NCI-H510A (cell line): ENCODE measurements around the gene MYO19.
"Not testable (repeated sequence)": the region's sequence is repeated elsewhere in the genome, so short reads cannot be mapped to it uniquely, and the experiment has no call there.

ENCODE experiments used
- DNase-seq: peaks from one replicate; lab custom pipeline; 2025; lab: John Stamatoyannopoulos, UW

Gene MYO19

DNA sequence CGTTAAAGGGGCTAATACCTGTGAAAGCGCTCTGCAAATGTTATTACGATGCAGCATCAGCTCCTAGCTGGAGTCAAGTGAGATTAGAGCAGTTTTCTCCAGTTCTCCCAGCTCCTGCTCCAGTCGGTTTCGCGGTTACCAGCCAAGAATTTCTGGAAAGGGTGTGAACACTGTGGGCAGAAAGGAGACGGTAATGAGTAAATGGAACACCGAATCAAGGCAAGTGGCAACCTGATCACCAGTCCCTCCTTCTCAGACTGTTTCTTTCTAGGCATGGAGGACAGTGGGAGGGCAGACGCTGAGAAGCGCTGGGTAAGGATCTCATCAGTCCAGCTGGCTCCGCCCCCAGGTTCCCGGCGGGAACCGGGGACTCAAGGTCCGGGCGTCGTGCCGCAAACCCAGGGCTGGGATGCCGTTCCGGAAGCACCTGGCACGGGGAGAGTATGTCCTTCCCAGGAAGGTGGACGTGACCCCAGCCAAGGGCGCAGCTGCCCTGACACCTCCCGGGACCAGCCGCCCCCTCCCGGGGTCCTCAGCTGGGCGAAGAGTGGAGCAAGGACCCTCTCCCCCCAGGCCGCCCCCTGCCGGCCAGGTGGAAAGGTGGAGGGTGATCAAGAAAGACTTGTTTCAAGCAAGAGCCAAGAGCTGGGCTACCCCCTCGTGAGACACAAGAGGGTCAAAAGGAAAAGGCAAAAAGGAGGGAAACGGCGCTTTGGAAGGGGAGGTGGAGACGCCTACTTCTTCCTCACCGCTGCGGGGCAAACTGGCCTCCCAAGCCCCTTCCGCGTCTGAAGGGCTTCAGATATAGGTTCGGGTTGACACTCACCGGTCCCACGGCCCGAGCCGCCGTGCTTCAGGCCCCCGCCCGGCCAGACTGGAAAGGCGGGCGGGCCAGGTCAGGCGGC lies 481 bp downstream of the MYO19 start:
- DNase-seq: peak; percentile 83

DNA sequence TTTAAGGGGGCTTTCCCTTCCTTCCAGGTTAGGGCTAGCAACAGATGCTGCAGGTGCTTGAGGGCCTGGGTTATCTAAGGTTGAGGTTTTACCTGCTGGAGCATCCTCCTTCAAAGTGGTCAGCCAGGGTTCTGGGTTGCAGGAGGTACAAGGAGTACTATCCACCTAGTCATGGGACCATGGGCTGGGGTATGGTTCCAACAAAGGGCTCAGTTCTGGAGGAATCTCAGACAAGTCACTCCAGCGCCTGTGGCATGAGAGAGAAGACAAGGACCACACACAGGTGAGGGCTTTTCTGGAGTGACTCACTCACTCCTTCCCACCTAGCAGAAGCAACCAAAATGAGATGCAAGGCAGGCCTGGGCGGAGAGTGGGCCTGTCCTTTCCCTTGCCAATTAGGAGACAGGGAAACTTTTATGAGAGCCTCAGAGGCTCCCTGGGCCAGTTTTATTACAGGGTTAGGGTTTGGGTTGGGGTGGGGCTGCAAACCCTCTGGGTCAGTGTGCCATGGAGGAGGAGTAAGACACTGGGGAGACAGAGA lies 2.2 kb downstream of the MYO19 start:
- DNase-seq: no peak

DNA sequence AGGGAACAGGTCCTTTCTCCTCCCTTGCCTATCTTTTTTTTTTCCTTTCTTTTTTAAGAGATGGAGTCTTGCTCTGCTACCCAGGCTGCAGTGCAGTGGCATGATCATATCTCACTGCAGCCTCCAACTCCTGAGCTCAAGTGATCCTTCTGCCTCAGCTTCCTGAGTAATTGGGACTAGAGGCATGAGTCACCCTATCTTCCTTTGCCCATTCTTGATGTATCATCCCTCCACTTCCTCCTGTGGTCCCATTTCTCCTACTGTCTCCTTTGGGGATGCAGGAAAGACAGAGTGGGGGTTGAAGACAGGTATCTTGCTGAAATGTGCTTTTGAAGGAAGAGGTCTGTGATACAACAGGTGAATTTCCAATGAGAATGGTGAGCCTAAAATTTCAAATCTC lies 5.5 kb downstream of the MYO19 start:
- DNase-seq: no peak

GRCh38 chr17:36527621-36528250 lies 6.9 kb downstream of the MYO19 start:
- no peak for DNase-seq

DNA sequence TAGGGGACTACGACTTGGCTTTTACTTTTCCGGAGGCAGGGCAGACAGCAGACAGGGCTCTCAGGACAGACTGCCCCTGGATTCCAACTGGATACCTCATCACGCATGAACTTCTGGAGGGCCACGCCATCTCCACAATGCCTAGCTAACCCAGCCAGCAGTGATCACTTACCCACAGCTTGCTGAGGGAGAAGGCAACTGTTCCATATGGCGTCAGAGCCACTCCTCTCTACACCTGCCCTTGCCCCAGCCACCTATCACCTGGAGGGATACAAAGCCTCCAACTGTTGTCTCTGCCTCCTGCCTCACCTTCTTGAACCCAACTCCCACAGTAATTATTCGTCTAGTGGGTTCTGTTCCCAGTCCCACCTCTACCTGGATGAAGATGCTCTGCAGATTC lies 8.8 kb downstream of the MYO19 start:
- DNase-seq: no peak

- DNase-seq: no peak
Observed at GRCh38 chr17:36525113-36525512, 9.6 kb downstream of the MYO19 start.

DNA sequence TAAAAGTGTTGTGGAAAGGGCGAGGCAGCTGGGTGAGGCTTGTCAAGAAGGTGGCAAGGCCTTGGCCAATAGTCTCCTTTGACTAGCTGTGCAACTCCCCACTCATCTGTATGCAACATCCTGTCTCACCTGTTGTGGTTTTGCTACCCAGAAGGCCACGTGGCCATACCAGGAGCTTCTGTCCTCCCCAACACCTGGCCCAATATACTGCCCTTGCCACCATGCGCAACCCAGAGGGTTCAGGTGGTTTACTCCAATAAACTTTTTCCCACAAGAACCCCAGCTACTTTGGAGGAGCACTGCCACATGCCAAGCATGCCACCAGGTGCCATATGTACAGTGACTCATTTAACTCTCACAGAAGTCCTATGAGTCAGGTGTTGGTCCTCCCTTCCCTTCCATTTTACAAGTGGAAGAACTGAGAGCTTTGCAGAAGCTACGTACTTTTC lies 10.2 kb downstream of the MYO19 start:
- no peak for DNase-seq

DNA sequence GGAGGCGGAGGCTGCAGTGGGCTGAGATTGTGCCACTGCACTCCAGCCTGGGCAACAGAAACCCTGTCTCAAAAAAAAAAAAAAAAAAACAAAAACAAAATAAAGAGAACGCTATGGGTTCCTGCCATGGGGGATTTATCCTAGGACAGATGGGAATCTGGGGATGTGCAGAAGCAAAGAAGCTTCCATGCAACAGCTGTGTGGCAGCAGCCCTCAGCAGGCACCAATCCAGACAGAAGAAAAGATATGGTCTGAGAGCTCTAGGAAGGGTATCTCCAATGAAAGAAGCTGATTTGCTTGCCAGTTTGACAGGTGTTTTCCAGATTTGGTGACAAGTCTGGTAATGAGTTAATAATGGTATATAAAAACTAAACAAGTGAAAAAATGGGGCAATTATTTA lies 11.6 kb downstream of the MYO19 start:
- no peak for DNase-seq

DNA sequence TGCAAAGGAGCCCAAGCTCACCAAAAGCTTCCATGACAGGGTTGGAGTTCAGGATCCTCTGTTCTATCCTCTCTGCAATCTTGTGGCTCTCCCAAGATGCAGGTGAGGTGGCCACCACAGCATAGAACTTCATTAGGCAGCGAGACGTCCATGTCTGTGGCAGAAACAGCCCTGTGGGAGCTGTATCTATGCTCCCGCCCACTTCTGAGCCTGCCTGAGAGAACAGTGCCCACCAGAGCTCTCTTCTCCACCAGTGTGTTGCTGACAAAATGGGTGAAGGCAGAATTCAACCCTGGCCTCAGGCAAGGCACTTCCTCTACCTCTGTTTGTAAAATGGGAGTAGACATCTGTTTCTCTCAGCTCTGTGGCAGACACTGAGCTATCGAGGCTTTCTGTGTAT lies 18.8 kb downstream of the MYO19 start:
- DNase-seq: no peak

DNA sequence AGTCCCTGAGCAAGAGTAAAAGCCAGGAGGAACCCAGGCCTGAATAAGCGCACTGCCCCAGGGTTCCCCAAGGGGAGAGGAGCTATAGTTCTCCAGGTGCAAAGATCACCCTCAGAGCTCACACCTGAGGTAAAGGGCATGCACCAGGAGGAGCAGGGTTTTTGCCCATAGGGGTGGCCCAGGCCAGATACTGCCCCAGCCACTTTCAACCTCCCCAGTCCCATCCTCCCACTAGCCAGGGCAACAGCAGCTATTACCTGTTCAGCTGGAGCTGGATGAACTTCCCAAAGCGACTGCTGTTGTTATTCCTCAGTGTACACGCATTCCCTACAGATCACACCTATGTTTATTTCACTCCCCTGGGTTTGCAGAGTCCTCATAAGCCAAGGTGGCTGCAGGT lies 19.8 kb downstream of the MYO19 start:
- DNase-seq: no peak

GRCh38 chr17:36512641-36513040 lies 22.0 kb downstream of the MYO19 start:
- no peak for DNase-seq

GRCh38 chr17:36511216-36511615 lies 23.5 kb downstream of the MYO19 start:
- no peak for DNase-seq

DNA sequence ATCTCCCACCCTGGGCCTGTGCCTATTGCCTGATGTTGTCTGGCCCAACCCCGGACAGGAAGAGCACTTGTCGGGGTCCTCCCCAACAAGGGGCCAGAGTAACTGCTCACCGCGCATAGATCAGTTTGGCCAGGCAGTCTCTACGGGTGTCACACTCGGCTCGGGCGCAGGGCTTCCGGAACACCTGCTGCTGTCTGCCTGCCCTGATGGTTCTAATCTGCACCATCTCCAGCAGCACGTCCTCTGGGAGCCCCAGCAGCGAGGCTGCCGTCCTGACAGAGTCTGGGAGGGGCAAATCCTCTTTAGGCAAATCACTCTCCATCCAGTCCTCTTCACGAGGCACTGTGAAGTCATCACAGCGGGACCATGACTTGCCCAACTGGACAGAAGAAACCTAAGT lies 24.0 kb downstream of the MYO19 start:
- no peak for DNase-seq

DNA sequence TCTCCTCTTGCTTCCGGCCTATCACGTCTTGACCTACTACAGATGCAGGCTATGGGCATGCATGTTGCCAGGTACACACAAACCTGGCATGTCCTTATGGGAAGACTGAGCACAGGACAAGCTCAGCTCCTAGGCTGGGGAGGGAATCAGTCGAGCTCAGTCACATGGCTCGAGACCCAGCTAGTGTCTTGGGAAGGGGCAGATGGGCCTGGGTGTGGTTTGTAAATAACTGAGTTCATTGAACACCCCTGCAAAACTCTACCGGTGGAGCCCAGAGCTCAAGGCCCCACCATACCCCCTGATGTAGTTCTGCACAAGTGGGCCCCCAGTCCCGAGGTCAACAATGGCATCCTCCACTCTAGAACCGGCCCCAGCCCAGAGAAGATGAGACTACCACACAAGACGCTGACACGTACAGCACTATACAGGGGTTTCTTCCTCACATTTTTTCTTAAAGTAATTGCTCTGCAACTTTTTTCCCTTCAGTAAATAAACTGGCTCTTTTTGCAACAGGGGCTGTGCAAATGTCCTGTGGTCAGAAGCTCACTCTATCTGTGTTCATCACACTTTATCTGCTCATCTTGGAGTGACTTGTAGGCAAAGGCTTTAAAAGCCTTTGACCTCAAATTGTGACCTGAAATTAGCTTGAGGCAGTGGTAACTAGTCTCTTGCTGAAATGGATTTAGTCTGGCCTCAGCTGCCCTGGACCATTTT lies 25.2 kb downstream of the MYO19 start:
- no peak for DNase-seq

- DNase-seq: not testable (repeated sequence)
Observed at GRCh38 chr17:36508439-36508838, 26.2 kb downstream of the MYO19 start.

DNA sequence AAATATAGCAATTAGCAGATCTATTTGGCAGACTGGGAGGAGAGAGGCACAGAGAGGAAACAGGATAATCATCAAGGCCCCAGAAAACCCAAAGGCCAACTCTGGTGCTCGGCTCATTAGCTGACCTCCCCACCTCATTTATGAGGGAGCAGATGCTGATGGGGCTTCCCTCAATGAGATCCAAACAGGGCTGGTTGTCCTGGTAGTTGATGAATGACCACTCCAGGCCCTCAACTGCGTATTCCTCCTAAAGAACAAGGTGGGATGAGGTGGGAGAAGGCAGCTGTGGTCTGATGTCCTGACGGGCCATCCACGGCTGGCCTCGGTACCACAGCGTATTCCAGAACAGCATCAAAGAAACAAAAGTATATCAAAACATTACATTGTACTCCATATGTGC lies 27.4 kb downstream of the MYO19 start:
- no peak for DNase-seq

DNA sequence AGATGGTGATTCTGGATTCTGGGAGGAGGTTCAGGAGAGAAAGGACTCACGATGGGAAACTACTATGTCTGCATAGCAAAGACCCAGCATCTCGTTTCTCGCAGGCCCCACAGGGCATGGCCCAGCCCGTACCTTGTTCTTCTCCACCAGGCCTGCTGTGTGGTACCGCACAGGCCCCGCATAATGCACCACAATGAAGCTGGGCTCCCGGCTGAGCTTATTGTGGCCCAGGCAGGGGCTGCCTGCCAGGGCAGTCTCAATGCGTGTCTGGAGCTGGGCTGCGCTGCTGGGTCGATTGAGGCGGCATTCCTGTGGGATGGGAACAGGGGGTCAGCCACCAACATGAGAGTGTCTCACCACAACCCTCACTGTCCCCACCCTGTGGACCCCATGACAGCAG lies 27.8 kb downstream of the MYO19 start:
- DNase-seq: no peak

DNA sequence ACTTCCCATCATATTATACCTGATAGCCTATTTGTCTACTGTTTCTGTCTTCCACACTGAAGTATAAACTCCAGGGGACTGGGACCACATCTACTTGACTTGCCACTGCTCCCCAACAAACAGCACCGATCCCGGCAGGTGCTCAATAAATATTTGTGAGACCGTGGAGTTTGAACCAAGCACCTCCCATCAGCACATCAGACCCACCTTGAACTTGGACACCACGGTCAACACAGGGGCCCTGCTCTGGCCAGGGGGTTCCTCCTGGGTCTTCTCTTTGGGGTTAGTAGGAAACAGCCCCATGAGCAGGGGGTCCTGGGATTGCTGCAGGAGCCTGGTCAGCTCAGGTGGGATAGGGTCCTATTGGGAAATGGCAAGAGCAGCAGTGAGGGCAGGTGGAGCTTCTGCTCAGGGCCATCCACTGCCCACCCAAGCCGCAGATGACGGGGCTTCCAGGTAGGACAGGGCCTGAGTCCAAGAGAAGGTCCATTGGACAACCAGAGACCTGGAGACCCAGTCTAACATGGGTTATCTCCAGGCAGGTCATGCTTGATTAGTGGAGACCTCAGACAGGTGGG lies 28.3 kb downstream of the MYO19 start:
- DNase-seq: no peak

DNA sequence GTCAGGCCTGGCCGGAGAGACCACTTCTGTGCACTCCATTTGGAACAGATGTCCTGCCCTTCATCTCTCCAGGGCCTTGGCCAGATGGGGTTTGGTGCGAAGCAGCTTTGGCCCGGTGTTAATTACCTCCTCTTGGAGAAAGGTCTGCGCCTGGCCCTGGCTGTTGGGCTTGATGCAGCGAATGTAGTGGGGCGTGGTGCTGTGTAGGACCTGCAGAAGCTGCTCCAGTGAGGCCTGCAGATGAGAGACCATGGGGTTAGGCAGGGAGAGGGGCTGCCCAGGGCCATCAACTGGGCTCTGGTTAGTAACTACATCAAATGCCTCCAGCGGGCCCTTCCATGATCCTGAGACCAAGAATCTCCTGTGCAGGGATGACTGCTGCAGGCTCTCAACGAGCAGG lies 29.5 kb downstream of the MYO19 start:
- no peak for DNase-seq

DNA sequence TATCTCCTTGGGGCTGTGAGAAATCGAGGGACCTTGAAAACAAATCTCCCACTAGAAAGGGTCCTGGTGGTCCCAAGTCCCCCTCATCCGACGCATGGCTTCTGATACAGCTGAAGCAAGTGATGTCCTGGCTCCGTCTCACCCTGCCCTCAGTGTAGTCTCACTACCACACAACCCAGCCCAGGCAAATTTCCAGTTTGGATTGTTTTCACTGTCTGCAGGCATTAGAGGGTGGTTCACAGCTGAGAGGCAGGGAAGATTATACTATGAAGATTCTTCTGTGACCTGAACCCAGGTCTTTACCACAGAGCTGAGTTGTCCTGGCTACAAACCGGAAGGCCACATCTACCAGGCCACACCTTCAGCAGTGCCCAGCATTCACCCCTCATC lies 30.5 kb downstream of the MYO19 start:
- DNase-seq: no peak

DNA sequence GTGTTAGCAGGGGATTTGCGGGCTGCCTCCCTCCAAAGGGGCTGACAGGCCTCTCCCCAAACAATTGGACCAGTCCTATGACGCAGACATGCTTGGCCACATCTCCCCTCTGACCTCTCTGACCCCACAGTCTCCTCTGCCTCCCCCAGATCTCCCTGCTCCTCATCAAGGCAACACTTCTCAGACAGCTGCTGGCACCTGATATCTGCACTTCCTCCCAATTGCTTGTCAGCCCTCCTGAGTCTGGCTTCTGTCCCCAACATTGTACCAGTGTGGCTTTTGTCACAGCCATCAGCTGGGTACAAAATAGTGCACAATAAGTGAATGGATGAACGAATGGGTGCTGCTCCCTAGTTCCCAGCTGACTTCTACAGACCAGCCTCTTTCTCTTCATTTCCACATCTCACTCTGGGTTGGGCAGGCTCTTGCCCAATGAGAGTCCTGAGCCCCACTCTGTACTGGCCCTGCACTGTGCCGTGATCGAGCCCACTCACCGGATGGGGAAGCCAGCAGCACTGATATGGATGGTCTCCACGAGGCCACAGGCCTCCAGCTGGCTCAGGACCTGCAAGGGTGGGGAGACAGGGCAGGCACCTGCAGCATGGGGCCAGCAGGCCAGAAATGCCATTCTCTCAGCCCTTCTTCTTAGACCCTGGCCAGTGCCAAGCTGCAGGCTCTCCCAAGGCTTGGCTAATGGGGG lies 31.1 kb downstream of the MYO19 start:
- DNase-seq: no peak

- no peak for DNase-seq
Observed at GRCh38 chr17:36501963-36502362, 32.7 kb downstream of the MYO19 start.
